GM12878 (cell line): Measurements from ENCODE around the gene TUBB. TPM values are rescaled to one million over a fixed set of nuclear protein-coding genes. Genes with fewer than 3 reads are reported as not detected.

Experiments
- CREM ChIP-seq: IDR thresholded peaks from 2 replicates; pipeline ENCODE4 v1.6.1; 2014; ENCODE audit warnings: antibody characterized with exemption, low read depth
- EZH2 ChIP-seq: IDR thresholded peaks from 2 replicates; pipeline ENCODE4 v1.6.1; 2012; ENCODE audit warnings: low read depth, mild to moderate bottlenecking, control low read depth, inconsistent platforms, low read length, borderline replicate concordance; ENCODE audit not compliant: control insufficient read depth
- IKZF2 ChIP-seq, 2 experiments: fragments of 450-650 bp; IDR thresholded peaks; 2 replicates each; pipeline ENCODE4 v1.6.1; 2017; ENCODE audit warnings: mild to moderate bottlenecking in 2 of 2, moderate library complexity in 2 of 2
- PAX5 ChIP-seq: IDR thresholded peaks from 2 replicates; pipeline ENCODE4 v1.6.1; 2011; ENCODE audit warnings: low read depth, low read length, borderline replicate concordance
- RBBP5 ChIP-seq: fragments of 200-600 bp; sonication (generic); conservative IDR thresholded peaks from 2 replicates; pipeline ENCODE4 v1.6.1; 2016
- RFX5 ChIP-seq: IDR thresholded peaks from 2 replicates; pipeline ENCODE4 v1.6.1; 2011; ENCODE audit warnings: low read depth, low read length, improper control_type of control experiment
- RUNX3 ChIP-seq: IDR thresholded peaks from 2 replicates; pipeline ENCODE4 v1.6.1; 2012; ENCODE audit warnings: low read length, inconsistent platforms
- SP1 ChIP-seq: IDR thresholded peaks from one replicate; pipeline ENCODE4 v1.6.1; 2011; ENCODE audit warnings: low read depth, low read length
- SPI1 ChIP-seq: IDR thresholded peaks from 2 replicates; pipeline ENCODE4 v1.6.1; 2011; ENCODE audit warnings: low read depth, mild to moderate bottlenecking, low read length, moderate library complexity, borderline replicate concordance; ENCODE audit not compliant: insufficient read depth
- ZNF384 ChIP-seq: IDR thresholded peaks from 2 replicates; pipeline ENCODE4 v1.6.1; 2012; ENCODE audit warnings: low read depth, mild to moderate bottlenecking, low read length, improper control_type of control experiment, borderline replicate concordance
- polyA plus RNA-seq, 11 experiments: library from polyadenylated mRNA; depleted of rRNA in 4 of 11; unstranded in 6 of 11; stranded (reverse) in 5 of 11; fragments of >200 nt; fragmentation: Nextera tagmentation in 4 of 11; fragmentation: Illumina TruSeq in 1 of 11; extraction: Ambion mirVana in 4 of 11; extraction: Trizol in 1 of 11; gene quantifications; 1 replicate in 1 of 11; 2 replicates in 10 of 11; pipeline versions ENCODE4 v1.2.1 to v1.2.3, GENCODE V29; 2011 to 2016; ENCODE audit warnings: inconsistent platforms in 2 of 11, missing spikeins in 2 of 11, low read depth in 1 of 11
- total RNA-seq, 4 experiments: library from RNA; depleted of rRNA in 3 of 4; stranded (reverse); fragments of >200 nt in 3 of 4; fragmentation: Illumina TruSeq in 1 of 4; extraction: Trizol in 1 of 4; gene quantifications; 2 replicates each; pipeline versions ENCODE4 v1.2.1 to v1.2.3, GENCODE V29; 2013 to 2021
- TF ChIP-seq, protein P1 (sequence below): IDR thresholded peaks from 2 replicates; pipeline ENCODE4 v1.6.1; 2012; ENCODE audit warnings: improper control_type of control experiment, low read depth, low read length; ENCODE audit not compliant: insufficient replicate concordance
- TF ChIP-seq, protein P2 (sequence below): fragments of 450-650 bp; formaldehyde crosslinking; IDR thresholded peaks from 2 replicates; pipeline ENCODE4 v1.5.0; 2022; ENCODE audit warnings: mild to moderate bottlenecking, missing genetic modification characterization
- TF ChIP-seq, protein P3 (sequence below), 3 experiments: IDR thresholded peaks in 2 of 3; conservative IDR thresholded peaks in 1 of 3; 2 replicates each; pipeline ENCODE4 v1.5.1; 2011; ENCODE audit warnings: low read depth in 3 of 3, low read length in 3 of 3, mild to moderate bottlenecking in 3 of 3, control low read depth in 2 of 3, moderate library complexity in 2 of 3, inconsistent platforms in 1 of 3, mixed read lengths in 1 of 3; ENCODE audit not compliant: control insufficient read depth in 2 of 3, insufficient read depth in 1 of 3; ENCODE audit errors: extremely low read depth in 1 of 3
- TF ChIP-seq, protein P4 (sequence below): fragments of 150-350 bp; IDR thresholded peaks from 2 replicates; pipeline ENCODE4 v1.6.1; 2014; ENCODE audit warnings: mild to moderate bottlenecking, low read depth, low read length

TUBB gene
- total and polyA plus RNA-seq, 10 of the 15 experiments (the other 5 are each of a cell fraction or from before 2014, with no cell fraction given) = 1,039 to 3,052 (median 1,656) TPM

DNA sequence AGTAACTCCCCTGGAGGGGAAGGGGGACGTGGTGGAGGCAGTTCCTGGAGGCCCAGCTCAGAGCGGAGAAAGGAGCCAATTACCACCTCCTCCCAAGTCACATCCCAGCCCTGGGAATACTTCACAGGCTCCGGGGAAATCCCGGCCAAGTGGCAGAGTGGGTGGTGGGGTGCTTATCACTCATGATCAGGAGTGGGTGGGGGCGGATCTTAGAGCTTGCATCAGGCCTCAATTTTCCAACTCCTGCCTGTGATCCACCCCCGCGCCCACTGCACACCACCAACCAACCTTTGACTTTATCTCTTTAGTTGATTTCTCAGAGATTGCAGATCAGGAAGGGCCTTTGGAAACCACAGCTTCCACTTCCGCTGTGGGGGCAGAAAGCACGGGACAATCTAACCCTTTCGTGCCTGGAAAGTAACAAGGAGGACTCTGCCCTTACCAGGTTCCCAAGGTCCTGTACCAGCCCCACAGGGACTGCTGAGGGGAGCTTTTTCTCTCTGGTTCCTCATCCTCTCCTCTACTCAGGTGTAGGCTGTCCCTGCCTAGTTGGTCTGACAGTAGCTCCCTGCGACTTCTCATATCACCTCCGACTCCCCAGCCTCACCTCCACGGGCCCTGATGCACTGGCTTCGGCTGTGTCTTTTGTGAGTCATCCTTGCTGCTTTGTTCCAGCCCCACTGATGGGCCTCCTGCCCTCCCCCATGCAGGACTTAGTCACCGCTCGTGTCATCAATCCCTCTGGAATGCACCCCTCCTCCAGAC lies 49.1 kb downstream of the TUBB start (continued):
- TF ChIP-seq, protein P1, sequence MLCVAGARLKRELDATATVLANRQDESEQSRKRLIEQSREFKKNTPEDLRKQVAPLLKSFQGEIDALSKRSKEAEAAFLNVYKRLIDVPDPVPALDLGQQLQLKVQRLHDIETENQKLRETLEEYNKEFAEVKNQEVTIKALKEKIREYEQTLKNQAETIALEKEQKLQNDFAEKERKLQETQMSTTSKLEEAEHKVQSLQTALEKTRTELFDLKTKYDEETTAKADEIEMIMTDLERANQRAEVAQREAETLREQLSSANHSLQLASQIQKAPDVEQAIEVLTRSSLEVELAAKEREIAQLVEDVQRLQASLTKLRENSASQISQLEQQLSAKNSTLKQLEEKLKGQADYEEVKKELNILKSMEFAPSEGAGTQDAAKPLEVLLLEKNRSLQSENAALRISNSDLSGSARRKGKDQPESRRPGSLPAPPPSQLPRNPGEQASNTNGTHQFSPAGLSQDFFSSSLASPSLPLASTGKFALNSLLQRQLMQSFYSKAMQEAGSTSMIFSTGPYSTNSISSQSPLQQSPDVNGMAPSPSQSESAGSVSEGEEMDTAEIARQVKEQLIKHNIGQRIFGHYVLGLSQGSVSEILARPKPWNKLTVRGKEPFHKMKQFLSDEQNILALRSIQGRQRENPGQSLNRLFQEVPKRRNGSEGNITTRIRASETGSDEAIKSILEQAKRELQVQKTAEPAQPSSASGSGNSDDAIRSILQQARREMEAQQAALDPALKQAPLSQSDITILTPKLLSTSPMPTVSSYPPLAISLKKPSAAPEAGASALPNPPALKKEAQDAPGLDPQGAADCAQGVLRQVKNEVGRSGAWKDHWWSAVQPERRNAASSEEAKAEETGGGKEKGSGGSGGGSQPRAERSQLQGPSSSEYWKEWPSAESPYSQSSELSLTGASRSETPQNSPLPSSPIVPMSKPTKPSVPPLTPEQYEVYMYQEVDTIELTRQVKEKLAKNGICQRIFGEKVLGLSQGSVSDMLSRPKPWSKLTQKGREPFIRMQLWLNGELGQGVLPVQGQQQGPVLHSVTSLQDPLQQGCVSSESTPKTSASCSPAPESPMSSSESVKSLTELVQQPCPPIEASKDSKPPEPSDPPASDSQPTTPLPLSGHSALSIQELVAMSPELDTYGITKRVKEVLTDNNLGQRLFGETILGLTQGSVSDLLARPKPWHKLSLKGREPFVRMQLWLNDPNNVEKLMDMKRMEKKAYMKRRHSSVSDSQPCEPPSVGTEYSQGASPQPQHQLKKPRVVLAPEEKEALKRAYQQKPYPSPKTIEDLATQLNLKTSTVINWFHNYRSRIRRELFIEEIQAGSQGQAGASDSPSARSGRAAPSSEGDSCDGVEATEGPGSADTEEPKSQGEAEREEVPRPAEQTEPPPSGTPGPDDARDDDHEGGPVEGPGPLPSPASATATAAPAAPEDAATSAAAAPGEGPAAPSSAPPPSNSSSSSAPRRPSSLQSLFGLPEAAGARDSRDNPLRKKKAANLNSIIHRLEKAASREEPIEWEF = no peak
- TF ChIP-seq RUNX3 = peak; percentile 80
- peak; percentile 61; the same call in 1 of the 2 replicates for TF ChIP-seq SPI1
- TF ChIP-seq, protein P2, sequence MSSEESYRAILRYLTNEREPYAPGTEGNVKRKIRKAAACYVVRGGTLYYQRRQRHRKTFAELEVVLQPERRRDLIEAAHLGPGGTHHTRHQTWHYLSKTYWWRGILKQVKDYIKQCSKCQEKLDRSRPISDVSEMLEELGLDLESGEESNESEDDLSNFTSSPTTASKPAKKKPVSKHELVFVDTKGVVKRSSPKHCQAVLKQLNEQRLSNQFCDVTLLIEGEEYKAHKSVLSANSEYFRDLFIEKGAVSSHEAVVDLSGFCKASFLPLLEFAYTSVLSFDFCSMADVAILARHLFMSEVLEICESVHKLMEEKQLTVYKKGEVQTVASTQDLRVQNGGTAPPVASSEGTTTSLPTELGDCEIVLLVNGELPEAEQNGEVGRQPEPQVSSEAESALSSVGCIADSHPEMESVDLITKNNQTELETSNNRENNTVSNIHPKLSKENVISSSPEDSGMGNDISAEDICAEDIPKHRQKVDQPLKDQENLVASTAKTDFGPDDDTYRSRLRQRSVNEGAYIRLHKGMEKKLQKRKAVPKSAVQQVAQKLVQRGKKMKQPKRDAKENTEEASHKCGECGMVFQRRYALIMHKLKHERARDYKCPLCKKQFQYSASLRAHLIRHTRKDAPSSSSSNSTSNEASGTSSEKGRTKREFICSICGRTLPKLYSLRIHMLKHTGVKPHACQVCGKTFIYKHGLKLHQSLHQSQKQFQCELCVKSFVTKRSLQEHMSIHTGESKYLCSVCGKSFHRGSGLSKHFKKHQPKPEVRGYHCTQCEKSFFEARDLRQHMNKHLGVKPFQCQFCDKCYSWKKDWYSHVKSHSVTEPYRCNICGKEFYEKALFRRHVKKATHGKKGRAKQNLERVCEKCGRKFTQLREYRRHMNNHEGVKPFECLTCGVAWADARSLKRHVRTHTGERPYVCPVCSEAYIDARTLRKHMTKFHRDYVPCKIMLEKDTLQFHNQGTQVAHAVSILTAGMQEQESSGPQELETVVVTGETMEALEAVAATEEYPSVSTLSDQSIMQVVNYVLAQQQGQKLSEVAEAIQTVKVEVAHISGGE = no peak
- no peak for TF ChIP-seq RBBP5
- no peak for TF ChIP-seq RFX5
- no peak for TF ChIP-seq PAX5
- TF ChIP-seq IKZF2 (IDR thresholded peaks at IDR 0.05) = peak; percentile 89 to 92; a peak in 3 of 4 replicates
- TF ChIP-seq EZH2 = no peak
- no peak for TF ChIP-seq ZNF384
- TF ChIP-seq SP1 = no peak
- TF ChIP-seq, protein P3, sequence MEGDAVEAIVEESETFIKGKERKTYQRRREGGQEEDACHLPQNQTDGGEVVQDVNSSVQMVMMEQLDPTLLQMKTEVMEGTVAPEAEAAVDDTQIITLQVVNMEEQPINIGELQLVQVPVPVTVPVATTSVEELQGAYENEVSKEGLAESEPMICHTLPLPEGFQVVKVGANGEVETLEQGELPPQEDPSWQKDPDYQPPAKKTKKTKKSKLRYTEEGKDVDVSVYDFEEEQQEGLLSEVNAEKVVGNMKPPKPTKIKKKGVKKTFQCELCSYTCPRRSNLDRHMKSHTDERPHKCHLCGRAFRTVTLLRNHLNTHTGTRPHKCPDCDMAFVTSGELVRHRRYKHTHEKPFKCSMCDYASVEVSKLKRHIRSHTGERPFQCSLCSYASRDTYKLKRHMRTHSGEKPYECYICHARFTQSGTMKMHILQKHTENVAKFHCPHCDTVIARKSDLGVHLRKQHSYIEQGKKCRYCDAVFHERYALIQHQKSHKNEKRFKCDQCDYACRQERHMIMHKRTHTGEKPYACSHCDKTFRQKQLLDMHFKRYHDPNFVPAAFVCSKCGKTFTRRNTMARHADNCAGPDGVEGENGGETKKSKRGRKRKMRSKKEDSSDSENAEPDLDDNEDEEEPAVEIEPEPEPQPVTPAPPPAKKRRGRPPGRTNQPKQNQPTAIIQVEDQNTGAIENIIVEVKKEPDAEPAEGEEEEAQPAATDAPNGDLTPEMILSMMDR (IDR thresholded peaks at IDR 0.05 in 2 of 3, conservative IDR thresholded peaks at IDR 0.05 in 1 of 3; ENCODE audit: control insufficient read depth in 2 of 3, extremely low read depth in 1 of 3, insufficient read depth in 1 of 3, low read depth in 3 of 3, low read length in 3 of 3) = no peak
- TF ChIP-seq, protein P4, sequence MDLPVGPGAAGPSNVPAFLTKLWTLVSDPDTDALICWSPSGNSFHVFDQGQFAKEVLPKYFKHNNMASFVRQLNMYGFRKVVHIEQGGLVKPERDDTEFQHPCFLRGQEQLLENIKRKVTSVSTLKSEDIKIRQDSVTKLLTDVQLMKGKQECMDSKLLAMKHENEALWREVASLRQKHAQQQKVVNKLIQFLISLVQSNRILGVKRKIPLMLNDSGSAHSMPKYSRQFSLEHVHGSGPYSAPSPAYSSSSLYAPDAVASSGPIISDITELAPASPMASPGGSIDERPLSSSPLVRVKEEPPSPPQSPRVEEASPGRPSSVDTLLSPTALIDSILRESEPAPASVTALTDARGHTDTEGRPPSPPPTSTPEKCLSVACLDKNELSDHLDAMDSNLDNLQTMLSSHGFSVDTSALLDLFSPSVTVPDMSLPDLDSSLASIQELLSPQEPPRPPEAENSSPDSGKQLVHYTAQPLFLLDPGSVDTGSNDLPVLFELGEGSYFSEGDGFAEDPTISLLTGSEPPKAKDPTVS = no peak
- TF ChIP-seq CREM = no peak
